ENCODE measurements around the gene CTBP2.

GRCh38 chr10:125087897-125088215 lies 72.5 kb downstream of the CTBP2 start:
- TF ChIP-seq RORB (CRISPR knock-in tag; IDR thresholded peaks at IDR 0.05), result no peak
- TF ChIP-seq CTCF (IDR thresholded peaks at IDR 0.05), result no peak
- TF ChIP-seq TEAD4 (CRISPR knock-in tag; IDR thresholded peaks at IDR 0.05), result no peak
- TF ChIP-seq USF2 (CRISPR knock-in tag; IDR thresholded peaks at IDR 0.05), result no peak
- no peak for TF ChIP-seq ZNF512 (CRISPR knock-in tag; IDR thresholded peaks at IDR 0.05; ENCODE audit: borderline replicate concordance)
- TF ChIP-seq IRF1 (CRISPR knock-in tag; IDR thresholded peaks at IDR 0.05), result no peak
- no peak for TF ChIP-seq NR2C2 (CRISPR knock-in tag; IDR thresholded peaks at IDR 0.05)
- no peak for TF ChIP-seq MAX (CRISPR knock-in tag; IDR thresholded peaks at IDR 0.05)
- no peak for TF ChIP-seq ELF4 (CRISPR knock-in tag; IDR thresholded peaks at IDR 0.05; ENCODE audit: low read depth)
- no peak for TF ChIP-seq ETV6 (CRISPR knock-in tag; IDR thresholded peaks at IDR 0.05)
- no peak for TF ChIP-seq AR (CRISPR knock-in tag; IDR thresholded peaks at IDR 0.05)
- TF ChIP-seq HMGA2 (CRISPR knock-in tag; IDR thresholded peaks at IDR 0.05), result no peak
- TF ChIP-seq ATF3 (CRISPR knock-in tag; conservative IDR thresholded peaks at IDR 0.05), result no peak
- no peak for TF ChIP-seq ATF2 (CRISPR knock-in tag; IDR thresholded peaks at IDR 0.05; ENCODE audit: borderline replicate concordance, low read depth)

All from WTC11 (cell line).